Measurements from ENCODE around the gene CDA. TPM values are rescaled to one million over a fixed set of nuclear protein-coding genes. Genes with fewer than 3 reads are reported as not detected.

CDA gene
- total RNA-seq, 1 experiment from 2014 or later, result 3.2 TPM

GRCh38 chr1:20615946-20616846 lies 27.3 kb downstream of the CDA start:
- DNase-seq (ENCODE audit: low spot score), result no peak

GRCh38 chr1:20616847-20617487 lies 28.1 kb downstream of the CDA start:
- DNase-seq (ENCODE audit: low spot score), result no peak

GRCh38 chr1:20618550-20618949 lies 29.7 kb downstream of the CDA start:
- no peak for DNase-seq (ENCODE audit: low spot score)

DNA sequence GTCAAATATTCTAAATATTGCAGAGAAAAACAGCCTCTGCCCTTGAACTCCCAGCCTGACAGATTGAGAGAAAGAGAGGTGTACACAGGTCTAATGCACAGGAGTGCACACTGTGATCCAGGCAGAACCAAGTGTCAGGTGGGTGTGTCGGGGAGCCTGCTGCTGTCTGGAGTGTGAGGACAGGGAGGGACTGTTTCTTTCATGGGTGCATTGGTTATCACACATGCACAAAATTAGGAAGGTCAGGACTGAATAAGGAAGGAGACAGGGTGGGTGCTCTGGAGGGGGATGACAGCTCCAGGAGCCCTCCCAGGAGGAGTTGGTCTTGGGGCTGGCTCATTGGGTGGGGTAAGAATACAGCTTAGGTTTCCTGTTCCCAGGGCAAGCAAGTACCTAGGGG lies 31.1 kb downstream of the CDA start:
- DNase-seq (ENCODE audit: low spot score), result no peak

DNA sequence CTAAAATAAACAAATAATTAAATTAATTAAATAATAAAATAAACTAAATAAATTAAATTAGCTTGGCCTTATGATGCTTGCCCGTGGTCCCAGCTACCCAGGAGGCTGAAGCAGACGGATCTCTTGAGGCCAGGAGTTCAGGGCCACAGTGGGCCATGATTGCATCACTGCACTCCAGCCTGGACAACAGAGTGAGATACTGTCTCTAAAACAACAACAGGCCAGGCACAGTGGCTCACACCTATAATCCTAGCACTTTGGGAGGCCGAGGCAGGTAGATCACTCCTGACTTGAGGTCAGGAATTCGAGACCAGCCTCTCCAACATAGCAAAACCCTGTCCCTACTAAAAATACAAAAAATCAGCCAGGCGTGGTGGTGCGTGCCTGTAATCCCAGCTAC lies 32.1 kb downstream of the CDA start:
- DNase-seq (ENCODE audit: low spot score), result no peak

GRCh38 chr1:20624709-20625108 lies 35.8 kb downstream of the CDA start:
- no peak for DNase-seq (ENCODE audit: low spot score)

GRCh38 chr1:20625176-20626097 lies 36.5 kb downstream of the CDA start:
- DNase-seq (ENCODE audit: low spot score), result no peak

GRCh38 chr1:20626098-20626427 lies 37.2 kb downstream of the CDA start:
- DNase-seq (ENCODE audit: low spot score), result no peak

DNA sequence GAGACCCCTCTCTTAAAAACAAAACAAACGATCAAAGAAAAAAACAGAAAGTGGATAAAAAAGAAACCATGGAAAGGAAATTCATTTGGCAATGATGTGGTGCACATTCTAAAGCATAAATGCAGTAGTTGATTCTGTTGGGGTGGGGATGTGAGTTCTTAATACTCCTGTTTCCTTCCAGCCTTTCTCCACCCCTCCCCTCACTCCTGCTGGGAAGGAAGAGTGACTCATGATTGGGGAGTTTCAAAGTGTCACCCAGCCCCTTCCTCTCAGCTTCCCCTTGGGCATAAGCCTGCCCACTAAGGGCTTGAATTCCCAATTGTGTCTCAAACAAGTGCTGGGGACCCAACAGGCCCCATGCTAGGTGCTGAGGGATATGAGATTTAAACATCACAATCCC lies 37.6 kb downstream of the CDA start:
- DNase-seq (ENCODE audit: low spot score), result no peak

DNA sequence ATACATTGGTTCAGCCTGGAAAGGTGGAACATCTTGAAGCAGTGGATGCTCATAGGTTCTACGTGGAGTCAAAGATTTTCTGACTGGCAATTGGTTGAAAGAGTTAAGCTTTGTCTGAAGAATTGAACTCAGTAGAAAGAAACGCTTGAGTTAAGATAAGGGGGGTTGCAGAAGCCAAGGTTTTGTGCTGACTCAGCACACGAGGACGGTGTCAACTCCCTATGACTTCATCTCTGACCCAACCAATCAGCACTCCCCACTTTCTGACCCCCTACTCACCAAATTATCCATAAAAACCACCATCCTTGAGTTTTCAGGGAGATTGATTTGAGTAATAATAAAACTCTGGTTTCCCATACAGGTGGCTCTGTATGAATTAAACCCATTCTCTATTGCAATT lies 41.8 kb downstream of the CDA start:
- no peak for DNase-seq (ENCODE audit: low spot score)

GRCh38 chr1:20632386-20632785 lies 43.5 kb downstream of the CDA start:
- DNase-seq (ENCODE audit: low spot score), result no peak

DNA sequence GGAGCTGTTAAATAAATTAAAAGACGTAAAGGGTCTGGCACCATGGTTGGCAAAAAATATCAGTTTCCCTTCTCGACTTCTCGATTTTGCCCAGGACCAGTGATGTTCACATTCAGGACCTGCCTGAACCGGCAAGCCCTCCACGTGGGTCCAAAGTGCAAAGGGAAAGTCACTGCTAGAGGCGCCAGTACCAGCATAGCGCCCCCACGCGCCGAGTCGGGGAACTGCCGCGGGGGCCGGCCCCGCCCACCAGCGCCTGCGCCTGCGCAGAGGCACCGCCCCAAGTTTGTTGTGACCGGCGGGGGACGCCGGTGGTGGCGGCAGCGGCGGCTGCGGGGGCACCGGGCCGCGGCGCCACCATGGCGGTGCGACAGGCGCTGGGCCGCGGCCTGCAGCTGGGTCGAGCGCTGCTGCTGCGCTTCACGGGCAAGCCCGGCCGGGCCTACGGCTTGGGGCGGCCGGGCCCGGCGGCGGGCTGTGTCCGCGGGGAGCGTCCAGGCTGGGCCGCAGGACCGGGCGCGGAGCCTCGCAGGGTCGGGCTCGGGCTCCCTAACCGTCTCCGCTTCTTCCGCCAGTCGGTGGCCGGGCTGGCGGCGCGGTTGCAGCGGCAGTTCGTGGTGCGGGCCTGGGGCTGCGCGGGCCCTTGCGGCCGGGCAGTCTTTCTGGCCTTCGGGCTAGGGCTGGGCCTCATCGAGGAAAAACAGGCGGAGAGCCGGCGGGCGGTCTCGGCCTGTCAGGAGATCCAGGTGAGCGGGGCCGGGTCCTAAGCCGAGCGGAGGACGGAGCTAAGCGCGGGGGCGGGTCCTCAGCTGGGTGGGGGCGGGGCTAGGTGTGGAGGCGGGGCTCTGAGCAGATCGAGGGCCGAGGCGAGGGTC lies 44.5 kb downstream of the CDA start, which contains the start of gene PINK1:
TSS of gene PINK1 (plus strand) at position 269 of the 875 bp plus-strand sequence. CDS start at position 360, 91 bp downstream.
- DNase-seq (ENCODE audit: low spot score), result peak; percentile 85

- DNase-seq (ENCODE audit: low spot score), result no peak
Observed at GRCh38 chr1:20634065-20634593, 45.2 kb downstream of the CDA start.

DNA sequence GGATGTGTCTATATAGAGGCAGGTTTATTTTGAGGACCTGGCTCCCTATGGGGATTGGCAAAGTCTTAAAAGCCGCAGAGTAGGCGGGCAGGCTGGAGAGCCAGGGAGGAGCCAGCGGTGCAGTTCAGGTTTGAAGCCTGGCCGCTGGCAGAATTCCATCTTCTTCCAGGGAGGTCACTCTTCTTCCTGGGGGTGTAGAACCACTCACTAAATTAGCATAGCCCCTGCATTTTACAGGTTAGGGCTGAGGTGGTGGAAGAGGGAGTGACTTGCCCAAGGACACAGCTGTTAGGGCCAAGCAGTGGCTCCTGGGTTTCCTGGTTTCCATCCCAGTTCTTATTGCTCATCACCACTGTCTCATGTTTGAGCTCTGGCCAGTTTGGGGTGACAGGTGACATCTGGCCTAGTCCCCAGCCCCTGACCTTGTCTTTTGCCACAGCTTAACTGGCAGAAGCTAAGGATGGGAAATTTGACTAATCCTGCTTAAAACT lies 45.7 kb downstream of the CDA start:
- DNase-seq (ENCODE audit: low spot score), result peak; percentile 68

GRCh38 chr1:20636785-20637347 lies 48.0 kb downstream of the CDA start:
- DNase-seq (ENCODE audit: low spot score), result no peak

GRCh38 chr1:20640183-20640597 lies 51.3 kb downstream of the CDA start:
- peak; percentile 78 for DNase-seq (ENCODE audit: low spot score)

DNA sequence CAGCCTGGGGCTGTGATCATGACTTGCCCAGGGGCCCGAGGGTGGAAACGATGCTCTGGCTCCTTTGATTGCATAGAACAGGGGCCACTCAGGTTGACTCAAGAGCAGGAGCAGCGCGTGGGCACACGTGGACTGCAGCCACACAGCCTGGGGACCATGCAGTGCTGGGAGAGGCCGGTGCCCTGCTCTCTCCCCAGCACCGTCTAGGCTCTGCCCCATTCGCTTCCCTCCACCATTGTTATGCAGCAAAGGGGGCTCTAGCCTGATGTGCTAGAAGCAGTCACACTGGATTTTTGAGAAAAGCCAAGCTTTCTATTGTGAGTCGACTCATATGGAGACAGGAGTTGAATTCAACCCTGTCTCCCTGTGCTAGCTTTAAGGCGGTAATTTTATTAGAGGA lies 53.1 kb downstream of the CDA start:
- DNase-seq (ENCODE audit: low spot score), result no peak

GRCh38 chr1:20643080-20643479 lies 54.2 kb downstream of the CDA start:
- no peak for DNase-seq (ENCODE audit: low spot score)

- DNase-seq (ENCODE audit: low spot score), result no peak
Observed at GRCh38 chr1:20644416-20644815, 55.5 kb downstream of the CDA start.

GRCh38 chr1:20645414-20645813 lies 56.5 kb downstream of the CDA start:
- DNase-seq (ENCODE audit: low spot score), result no peak
